GM18520 (cell line): ENCODE measurements around the gene CACNG7.
"Not testable (repeated sequence)": the region's sequence is repeated elsewhere in the genome, so short reads cannot be mapped to it uniquely, and the experiment has no call there.

ENCODE experiments used
- ATAC-seq: cut with Tn5 transposase; IDR thresholded peaks from one replicate; pipeline ENCODE4 v1.9.1; 2021; ENCODE audit not compliant: unreplicated experiment

The CACNG7 gene, protein sequence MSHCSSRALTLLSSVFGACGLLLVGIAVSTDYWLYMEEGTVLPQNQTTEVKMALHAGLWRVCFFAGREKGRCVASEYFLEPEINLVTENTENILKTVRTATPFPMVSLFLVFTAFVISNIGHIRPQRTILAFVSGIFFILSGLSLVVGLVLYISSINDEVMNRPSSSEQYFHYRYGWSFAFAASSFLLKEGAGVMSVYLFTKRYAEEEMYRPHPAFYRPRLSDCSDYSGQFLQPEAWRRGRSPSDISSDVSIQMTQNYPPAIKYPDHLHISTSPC

DNA sequence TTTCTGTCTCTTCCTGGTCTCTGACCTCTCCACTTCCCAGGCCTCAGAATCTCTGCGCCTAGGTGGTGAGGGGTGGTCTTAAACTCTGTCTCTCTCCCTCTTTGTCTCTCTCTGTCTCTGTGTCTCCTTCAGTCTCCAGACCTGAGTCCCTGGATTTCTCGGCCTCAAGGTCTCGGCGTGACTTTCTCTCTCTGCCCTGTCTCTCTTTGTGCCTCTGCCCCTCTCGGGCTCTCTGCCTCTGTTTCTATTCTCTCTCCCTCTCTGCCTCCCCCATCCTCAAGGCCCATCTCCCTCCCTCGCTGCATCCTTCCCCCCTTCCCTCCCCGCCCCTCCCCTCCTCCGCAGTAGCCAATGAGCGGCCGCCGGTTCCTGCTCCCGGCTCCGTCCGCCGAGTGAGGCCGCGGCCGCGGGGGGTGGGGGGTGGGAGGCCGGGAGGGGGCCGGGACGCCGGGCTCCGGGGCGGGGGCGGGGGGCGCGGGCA lies at the start of gene CACNG7:
TSS of gene CACNG7 (plus strand) at position 344 of the 481 bp plus-strand sequence. CDS start 3,554 bp downstream, outside the sequence.
- ATAC-seq = no peak

- ATAC-seq = no peak
Observed at GRCh38 chr19:53864308-53864836, 44.7 kb upstream of the CACNG7 start.

- ATAC-seq = no peak
Observed at GRCh38 chr19:53865523-53865917, 43.6 kb upstream of the CACNG7 start.

GRCh38 chr19:53865918-53866864 lies 42.9 kb upstream of the CACNG7 start:
- no peak for ATAC-seq

DNA sequence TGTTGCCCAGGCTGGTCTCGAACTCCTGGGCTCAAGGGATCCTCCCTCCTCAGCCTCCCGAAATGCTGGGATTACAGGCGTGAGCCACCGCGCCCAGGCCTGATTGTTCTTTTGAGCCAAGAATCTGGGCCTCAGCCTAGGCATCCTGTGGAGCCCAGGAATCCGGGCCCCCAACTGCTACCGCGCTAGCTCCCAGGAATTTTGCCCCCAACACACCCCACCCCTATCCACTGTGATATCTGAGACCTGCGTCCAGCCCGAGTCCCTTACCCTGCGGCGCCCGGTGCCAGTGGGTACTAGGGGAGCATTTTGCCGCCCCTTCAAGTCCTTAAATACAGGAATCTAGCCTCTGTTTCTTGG lies 42.2 kb upstream of the CACNG7 start:
- no peak for ATAC-seq

DNA sequence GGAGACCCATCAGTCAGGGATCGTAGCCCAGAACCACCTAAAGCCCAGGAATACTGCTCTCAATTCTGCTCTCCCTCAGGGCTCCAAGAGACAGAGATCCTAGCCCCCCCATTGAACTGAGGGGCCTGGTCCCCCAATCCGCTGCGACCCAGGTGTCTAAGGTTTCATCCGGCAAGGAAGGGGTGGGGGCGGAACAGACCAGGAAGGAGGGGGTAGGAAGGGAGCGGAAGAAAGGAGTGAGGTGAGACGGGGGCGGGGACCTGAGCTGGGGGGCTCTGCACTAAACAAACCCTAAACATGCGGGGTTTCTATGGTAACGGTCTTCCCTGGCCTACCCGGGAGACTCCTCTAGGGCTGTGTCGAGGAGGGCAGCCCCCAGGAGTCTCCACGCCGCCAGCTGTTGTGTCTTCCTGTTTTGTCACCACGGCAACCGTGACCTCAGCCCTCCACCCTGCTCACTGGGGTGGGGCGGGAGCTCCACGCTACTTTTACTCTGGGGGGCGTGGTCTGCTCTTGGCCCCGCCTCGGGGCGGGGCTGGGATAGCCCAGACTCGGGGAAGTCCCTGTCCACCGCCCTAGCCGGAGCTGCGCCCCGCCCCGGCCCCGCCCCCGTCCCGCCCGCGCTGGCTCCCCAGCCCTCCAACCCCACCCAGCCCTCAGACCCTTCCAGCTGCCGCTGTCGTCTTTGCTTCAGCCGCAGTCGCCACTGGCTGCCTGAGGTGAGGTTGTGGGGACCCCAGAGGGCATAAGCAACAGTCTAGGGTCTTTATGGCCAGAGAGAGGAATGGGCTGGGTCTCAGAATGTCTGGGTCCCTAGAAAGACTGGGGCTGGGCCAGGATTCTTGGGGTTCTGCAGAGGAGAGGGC lies 41.6 kb upstream of the CACNG7 start, which contains the start of gene MYADM:
TSS of gene MYADM (plus strand) at position 659 of the 866 bp plus-strand sequence. CDS start 5,647 bp downstream, outside the sequence.
- peak; percentile 65 for ATAC-seq

DNA sequence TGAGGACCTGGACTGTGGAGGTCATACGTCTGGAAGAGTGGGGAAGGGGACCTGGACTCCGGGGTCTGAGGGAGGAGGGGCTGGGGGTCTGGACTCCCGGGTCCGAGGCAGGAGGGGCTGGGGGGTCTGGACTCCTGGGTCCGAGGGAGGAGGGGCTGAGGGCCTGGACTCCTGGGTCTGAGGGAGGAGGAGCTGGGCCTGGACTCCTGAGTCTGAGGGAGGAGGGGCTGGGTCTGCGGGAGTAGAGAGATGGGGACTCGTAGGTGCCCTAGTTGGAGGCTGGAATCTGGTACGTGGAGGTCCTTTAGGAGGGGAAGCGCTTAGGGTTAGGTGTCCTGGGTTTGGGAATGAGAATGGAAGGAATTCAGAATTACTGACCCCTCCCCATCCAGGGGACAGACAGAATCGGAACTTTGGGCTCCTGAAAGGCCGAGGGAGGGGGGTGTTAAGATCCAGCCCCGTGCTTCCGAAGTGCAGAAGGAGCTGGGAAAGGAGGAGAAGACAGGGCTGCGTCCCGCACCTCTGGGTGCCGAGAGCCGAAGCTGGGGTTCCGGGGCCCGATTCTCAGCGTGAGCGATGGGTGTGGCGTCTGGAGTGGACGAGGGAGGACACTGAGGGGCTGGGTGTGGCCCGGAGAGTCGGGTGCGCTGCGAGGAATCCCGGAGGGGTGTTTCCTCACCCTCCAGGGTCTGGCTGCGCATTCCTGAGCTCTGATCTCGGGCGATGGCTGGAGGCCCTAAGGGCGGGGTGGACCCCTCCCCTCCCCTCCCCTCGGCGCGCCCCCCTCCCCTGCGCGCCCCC lies 40.8 kb upstream of the CACNG7 start:
- no peak for ATAC-seq

DNA sequence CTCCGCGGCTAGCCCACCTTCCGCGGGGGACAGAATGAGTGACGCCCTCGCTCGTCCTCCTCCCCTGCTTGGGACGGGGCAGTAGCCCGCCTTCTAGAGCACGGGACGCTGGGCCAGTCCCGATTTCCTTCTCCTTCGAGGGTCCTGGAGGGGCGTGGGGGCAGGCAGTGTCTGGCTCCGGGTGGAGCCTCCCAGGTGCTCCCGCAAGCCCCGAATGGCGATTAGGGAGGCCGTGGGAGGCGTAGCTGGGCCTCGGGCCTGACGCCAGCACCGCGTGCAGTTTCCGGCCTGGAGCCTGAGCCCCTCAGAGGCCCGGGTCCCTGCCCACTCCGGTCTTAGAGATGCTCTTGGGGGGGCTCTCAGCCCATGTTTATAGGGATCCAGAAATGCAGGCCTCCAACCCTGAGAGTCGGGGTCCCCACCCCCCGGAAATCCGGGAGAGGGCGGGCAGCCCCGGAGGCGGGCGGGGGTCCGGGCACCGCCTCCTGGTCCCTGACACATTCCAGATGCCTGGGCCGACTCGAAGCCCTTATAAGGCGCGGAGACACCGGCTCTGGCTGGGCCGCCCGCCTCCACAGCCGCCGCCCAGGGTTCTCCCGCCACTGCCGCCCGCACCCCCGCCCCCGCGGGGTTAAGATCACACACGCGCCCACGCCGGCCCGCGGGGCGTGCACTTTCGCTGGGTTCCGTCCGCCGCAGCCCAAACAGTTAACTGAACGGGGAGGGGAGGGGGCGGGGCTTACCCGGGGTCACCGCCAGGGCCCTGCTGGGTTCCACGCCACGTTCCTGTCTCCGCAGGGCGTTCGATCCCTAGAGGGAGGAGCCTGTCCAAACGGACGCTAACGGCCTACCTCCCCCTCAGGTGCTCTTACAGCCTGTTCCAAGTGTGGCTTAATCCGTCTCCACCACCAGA lies 39.9 kb upstream of the CACNG7 start:
- ATAC-seq = no peak

DNA sequence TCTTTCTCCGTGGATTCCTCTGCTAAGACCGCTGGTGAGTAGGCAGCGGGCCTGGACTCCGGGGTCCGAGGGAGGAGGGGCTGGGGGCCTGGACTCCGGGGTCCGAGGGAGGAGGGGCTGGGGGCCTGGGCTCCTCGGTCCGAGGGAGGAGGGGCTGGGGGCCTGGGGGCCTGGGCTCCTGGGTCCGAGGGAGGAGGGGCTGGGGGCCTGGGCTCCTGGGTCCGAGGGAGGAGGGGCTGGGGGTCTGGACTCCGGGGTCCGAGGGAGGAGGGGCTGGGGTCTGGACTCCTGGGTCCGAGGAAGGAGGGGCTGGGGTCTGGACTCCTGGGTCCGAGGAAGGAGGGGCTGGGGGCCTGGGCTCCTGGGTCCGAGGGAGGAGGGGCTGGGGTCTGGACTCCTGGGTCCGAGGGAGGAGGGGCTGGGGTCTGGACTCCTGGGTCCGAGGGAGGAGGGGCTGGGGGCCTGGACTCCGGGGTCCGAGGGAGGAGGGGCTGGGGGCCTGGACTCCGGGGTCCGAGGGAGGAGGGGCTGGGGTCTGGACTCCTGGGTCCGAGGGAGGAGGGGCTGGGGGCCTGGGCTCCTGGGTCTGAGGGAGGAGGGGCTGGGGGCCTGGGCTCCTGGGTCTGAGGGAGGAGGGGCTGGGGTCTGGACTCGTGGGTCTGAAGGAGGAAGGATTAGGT lies 39.1 kb upstream of the CACNG7 start:
- ATAC-seq = not testable (repeated sequence)

DNA sequence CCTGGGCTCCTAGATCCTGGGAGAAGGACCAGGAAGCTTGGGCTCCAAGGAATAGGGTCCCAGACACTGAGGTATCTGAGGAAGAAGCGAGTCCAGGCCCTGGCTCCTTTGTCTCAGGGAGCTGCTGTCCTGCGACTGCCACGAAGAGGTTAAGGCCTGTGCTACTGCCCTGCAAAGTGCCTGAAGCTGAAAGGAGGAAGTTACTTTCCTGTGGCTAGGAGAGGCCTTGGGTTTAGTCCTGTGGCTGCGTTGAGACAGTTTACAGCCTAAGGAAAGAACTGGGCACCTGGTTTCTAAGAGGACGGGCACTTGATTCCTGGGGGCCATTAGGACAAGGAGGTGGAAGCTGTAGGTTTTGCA lies 38.6 kb upstream of the CACNG7 start:
- no peak for ATAC-seq

DNA sequence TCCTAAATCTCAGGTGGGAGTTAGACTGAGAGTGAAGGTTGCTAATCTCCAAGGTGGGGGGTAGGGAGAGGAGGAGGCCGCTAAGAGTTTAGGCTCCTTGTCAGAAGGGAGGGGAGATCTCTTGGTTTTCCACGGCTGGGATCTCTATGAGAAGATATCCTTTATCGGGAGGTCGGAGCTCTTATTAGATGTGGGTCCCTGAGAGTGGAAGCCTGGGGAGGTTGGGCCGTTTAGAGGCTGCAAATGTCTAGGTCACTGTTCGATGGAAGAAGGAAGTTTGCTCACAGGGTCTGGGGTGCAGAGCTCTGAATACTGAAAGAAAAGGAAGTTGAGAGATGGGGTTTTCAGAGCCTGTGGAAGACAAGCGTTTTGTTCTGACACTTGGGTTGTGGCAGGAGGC lies 37.6 kb upstream of the CACNG7 start:
- ATAC-seq = no peak

DNA sequence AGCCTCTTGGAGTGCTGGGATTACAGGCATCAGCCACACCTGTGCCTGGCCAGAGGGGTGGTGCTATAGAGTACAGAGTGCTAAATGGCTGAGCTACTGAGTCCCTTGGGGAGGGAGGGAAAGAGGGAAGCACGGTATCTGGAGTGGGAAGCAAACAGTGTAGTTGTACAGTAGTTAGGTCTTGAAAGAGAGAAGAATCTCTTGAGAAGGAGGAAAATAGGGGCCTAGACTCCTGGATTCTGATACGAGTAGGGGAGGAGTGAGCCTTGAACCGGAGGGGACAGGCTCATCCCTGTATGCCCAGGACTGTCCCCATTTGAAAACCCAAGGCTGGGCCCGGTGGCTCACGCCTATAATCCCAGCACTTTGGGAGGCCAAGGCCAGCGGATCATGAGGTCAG lies 36.3 kb upstream of the CACNG7 start:
- no peak for ATAC-seq

DNA sequence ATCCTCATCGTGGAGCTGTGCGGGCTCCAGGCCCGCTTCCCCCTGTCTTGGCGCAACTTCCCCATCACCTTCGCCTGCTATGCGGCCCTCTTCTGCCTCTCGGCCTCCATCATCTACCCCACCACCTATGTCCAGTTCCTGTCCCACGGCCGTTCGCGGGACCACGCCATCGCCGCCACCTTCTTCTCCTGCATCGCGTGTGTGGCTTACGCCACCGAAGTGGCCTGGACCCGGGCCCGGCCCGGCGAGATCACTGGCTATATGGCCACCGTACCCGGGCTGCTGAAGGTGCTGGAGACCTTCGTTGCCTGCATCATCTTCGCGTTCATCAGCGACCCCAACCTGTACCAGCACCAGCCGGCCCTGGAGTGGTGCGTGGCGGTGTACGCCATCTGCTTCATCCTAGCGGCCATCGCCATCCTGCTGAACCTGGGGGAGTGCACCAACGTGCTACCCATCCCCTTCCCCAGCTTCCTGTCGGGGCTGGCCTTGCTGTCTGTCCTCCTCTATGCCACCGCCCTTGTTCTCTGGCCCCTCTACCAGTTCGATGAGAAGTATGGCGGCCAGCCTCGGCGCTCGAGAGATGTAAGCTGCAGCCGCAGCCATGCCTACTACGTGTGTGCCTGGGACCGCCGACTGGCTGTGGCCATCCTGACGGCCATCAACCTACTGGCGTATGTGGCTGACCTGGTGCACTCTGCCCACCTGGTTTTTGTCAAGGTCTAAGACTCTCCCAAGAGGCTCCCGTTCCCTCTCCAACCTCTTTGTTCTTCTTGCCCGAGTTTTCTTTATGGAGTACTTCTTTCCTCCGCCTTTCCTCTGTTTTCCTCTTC lies 35.1 kb upstream of the CACNG7 start:
- no peak for ATAC-seq

DNA sequence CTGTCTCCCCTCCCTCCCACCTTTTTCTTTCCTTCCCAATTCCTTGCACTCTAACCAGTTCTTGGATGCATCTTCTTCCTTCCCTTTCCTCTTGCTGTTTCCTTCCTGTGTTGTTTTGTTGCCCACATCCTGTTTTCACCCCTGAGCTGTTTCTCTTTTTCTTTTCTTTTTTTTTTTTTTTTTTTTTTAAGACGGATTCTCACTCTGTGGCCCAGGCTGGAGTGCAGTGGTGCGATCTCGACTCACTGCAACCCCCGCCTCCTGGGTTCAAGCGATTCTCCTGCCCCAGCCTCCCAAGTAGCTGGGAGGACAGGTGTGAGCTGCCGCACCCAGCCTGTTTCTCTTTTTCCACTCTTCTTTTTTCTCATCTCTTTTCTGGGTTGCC lies 34.5 kb upstream of the CACNG7 start:
- no peak for ATAC-seq

GRCh38 chr19:53875602-53876325 lies 33.3 kb upstream of the CACNG7 start:
- no peak for ATAC-seq

- ATAC-seq = no peak
Observed at GRCh38 chr19:53876651-53877224, 32.3 kb upstream of the CACNG7 start.

GRCh38 chr19:53877361-53877766 lies 31.7 kb upstream of the CACNG7 start:
- ATAC-seq = no peak
